Stomach smooth muscle (tissue), 2 donors: ENCODE data around the gene CASP14.
A peak's percentile ranks its signal among the peaks of the same experiment; 100 is the strongest.
"Not testable (repeated sequence)": the region's sequence is repeated elsewhere in the genome, so short reads cannot be mapped to it uniquely, and the experiment has no call there.

Experiments used
- H3K27ac ChIP-seq: one replicate; pipeline ENCODE4 v1.7.0; 2013; ENCODE audit warnings: mild to moderate bottlenecking, low read length, inconsistent platforms
- H3K27me3 ChIP-seq, 2 donors: one replicate each; pipeline ENCODE4 v1.7.0; 2013; ENCODE audit warnings: low read length in 2 of 2; ENCODE audit not compliant: insufficient read depth in 2 of 2, control insufficient read depth in 1 of 2
- H3K36me3 ChIP-seq, 2 donors: one replicate each; pipeline ENCODE4 v1.7.0; 2013; ENCODE audit warnings: low read length in 2 of 2; ENCODE audit not compliant: control insufficient read depth in 2 of 2, insufficient read depth in 2 of 2
- H3K4me1 ChIP-seq: one replicate; pipeline ENCODE4 v1.7.0; 2013; ENCODE audit warnings: low read length; ENCODE audit not compliant: control insufficient read depth, insufficient read depth
- H3K4me3 ChIP-seq, 2 donors: one replicate each; pipeline ENCODE4 v1.7.0; 2013; ENCODE audit warnings: low read length in 2 of 2
- H3K9ac ChIP-seq, 2 donors: one replicate each; pipeline ENCODE4 v1.7.0; 2013; ENCODE audit warnings: low read length in 2 of 2, mild to moderate bottlenecking in 1 of 2
- H3K9me3 ChIP-seq, 2 donors: one replicate each; pipeline ENCODE4 v1.7.0; 2013; ENCODE audit warnings: low read length in 2 of 2; ENCODE audit not compliant: control insufficient read depth in 2 of 2
- donor health status: healthy.
- donor health status: Pancreatic carcinoma.

The CASP14 gene

GRCh38 chr19:15070386-15070785 is 21.1 kb downstream of the CASP14 start:
- H3K27ac ChIP-seq, H3K9me3 ChIP-seq, H3K36me3 ChIP-seq, H3K4me1 ChIP-seq, H3K9ac ChIP-seq, H3K4me3 ChIP-seq, H3K27me3 ChIP-seq: not testable (repeated sequence)

- H3K4me1 ChIP-seq, result no peaks in the 10 kb centered on the region
- H3K27ac ChIP-seq, result no peak overlapping the region
These were observed 23.8 kb downstream of the CASP14 start for GRCh38 chr19:15072930-15073647.

GRCh38 chr19:15074371-15074770 is 25.1 kb downstream of the CASP14 start:
- Histone ChIP-seq H3K27ac (no peak overlapping the region), H3K9me3 (no peaks in the 10 kb centered on the region), H3K9ac (no peak overlapping the region), H3K36me3 (no peaks in the 10 kb centered on the region), H3K27me3 (no peaks in the 10 kb centered on the region), H3K4me1 (no peaks in the 10 kb centered on the region), H3K4me3 (no peak overlapping the region)

More at GRCh38 chr19:15072930-15073647, 23.8 kb downstream of the CASP14 start:
- Histone ChIP-seq H3K27me3 (no peaks in the 10 kb centered on the region), H3K4me3 (no peak overlapping the region), H3K36me3 (no peaks in the 10 kb centered on the region), H3K9ac (no peak overlapping the region), H3K9me3 (no peaks in the 10 kb centered on the region)

- Histone ChIP-seq H3K27me3 (no peaks in the 10 kb centered on the region), H3K27ac (no peak overlapping the region), H3K4me1 (no peaks in the 10 kb centered on the region), H3K4me3 (no peak overlapping the region), H3K9me3 (no peaks in the 10 kb centered on the region), H3K9ac (no peak overlapping the region), H3K36me3 (no peaks in the 10 kb centered on the region)
These were observed 26.5 kb downstream of the CASP14 start for GRCh38 chr19:15075806-15076205.

GRCh38 chr19:15080002-15080401 is 30.7 kb downstream of the CASP14 start:
- H3K27me3 ChIP-seq, result peaks cover 2 to 11% of the 10 kb centered on the region in 2 donors
- H3K4me3 ChIP-seq, H3K4me1 ChIP-seq, H3K36me3 ChIP-seq, H3K9me3 ChIP-seq, H3K9ac ChIP-seq, H3K27ac ChIP-seq: not testable (repeated sequence)

- Histone ChIP-seq H3K9me3 (no peaks in the 10 kb centered on the region), H3K36me3 (no peaks in the 10 kb centered on the region), H3K4me1 (no peaks in the 10 kb centered on the region), H3K9ac (no peak within 1 kb of the TSS), H3K4me3 (no peak within 1 kb of the TSS), H3K27ac (no peak within 1 kb of the TSS), H3K27me3 (peaks cover 2 to 11% of the 10 kb centered on the region in 2 donors)
These were observed 32.6 kb downstream of the CASP14 start, which contains the start of gene OR1I1 for GRCh38 chr19:15081911-15082310. Gene OR1I1 (plus strand): TSS chr19:15082211. CDS start chr19:15087066, 4,855 bp downstream.

- Histone ChIP-seq H3K4me1 (peaks cover 3% of the 10 kb centered on the region), H3K27me3 (peaks cover 2 to 13% of the 10 kb centered on the region in 2 donors), H3K9me3 (no peaks in the 10 kb centered on the region), H3K36me3 (no peaks in the 10 kb centered on the region), H3K27ac (no peak overlapping the region), H3K9ac (no peak overlapping the region), H3K4me3 (no peak overlapping the region)
These were observed 37.9 kb downstream of the CASP14 start for GRCh38 chr19:15087182-15087581.

- Histone ChIP-seq H3K27ac (no peak overlapping the region), H3K4me1 (peaks cover 7% of the 10 kb centered on the region), H3K36me3 (no peaks in the 10 kb centered on the region), H3K9ac (peak overlapping the region; percentile 13 to 58), H3K4me3 (peak overlapping the region; percentile 21 to 29), H3K9me3 (no peaks in the 10 kb centered on the region), H3K27me3 (peaks cover 0 to 9% of the 10 kb centered on the region in 2 donors)
These were observed 42.9 kb downstream of the CASP14 start for GRCh38 chr19:15091918-15092753.

- H3K36me3 ChIP-seq, result no peaks in the 10 kb centered on the region
- H3K27me3 ChIP-seq, result peaks cover 0 to 2% of the 10 kb centered on the region in 2 donors
- peaks cover 7% of the 10 kb centered on the region for H3K4me1 ChIP-seq
- no peaks in the 10 kb centered on the region for H3K9me3 ChIP-seq
- H3K9ac ChIP-seq, result no peak overlapping the region
- no peak overlapping the region for H3K4me3 ChIP-seq
- no peak overlapping the region for H3K27ac ChIP-seq
These were observed 43.7 kb downstream of the CASP14 start for GRCh38 chr19:15093001-15093400.

GRCh38 chr19:15096223-15096622 is 46.9 kb downstream of the CASP14 start:
- no peaks in the 10 kb centered on the region for H3K36me3 ChIP-seq
- H3K9me3 ChIP-seq, result no peaks in the 10 kb centered on the region
- H3K9ac ChIP-seq, result no peak overlapping the region
- no peak overlapping the region for H3K4me3 ChIP-seq
- H3K27ac ChIP-seq, result no peak overlapping the region
- H3K27me3 ChIP-seq, result peaks cover 0 to 2% of the 10 kb centered on the region in 2 donors
- H3K4me1 ChIP-seq, result peaks cover 7% of the 10 kb centered on the region

GRCh38 chr19:15097980-15098379 is 48.7 kb downstream of the CASP14 start:
- not testable (repeated sequence) for H3K9me3 ChIP-seq, H3K9ac ChIP-seq, H3K27ac ChIP-seq, H3K4me3 ChIP-seq, H3K4me1 ChIP-seq, H3K36me3 ChIP-seq, H3K27me3 ChIP-seq
